K562 (cell line): Measurements from ENCODE around the gene XIRP1. TPM values are rescaled to one million over a fixed set of nuclear protein-coding genes. Genes with fewer than 3 reads are reported as not detected.

ENCODE experiments used
- ATAC-seq: fragments of 200-7000 bp; cut with Tn5 transposase; 3 replicates; pipeline ENCODE4 v1.9.1; 2020; ENCODE audit warnings: moderate library complexity
- BruUV-seq: library from RNA; stranded (reverse); fragments of 400-500 nt; replicated peaks from 2 replicates; lab custom pipeline; 2021; lab: Mats Ljungman, UMichigan
- CTCF ChIA-PET: fragments of 300-600 bp; formaldehyde crosslinking; extraction: SDS; loops from one replicate; lab custom pipeline; 2021; ENCODE audit warnings: low intra/inter-chr PET ratio; lab: Yijun Ruan, JAX
- POLR2A ChIA-PET: fragments of 300-600, 350-650 bp; sonication (Branson Sonifier 250); formaldehyde crosslinking; extraction: SDS; loops from one replicate; lab custom pipeline; 2021; ENCODE audit warnings: antibody characterized with exemption, inconsistent platforms; lab: Yijun Ruan, JAX
- DNase-seq, 4 experiments: peaks; one replicate each; pipeline versions ENCODE4 v3.0.0 to v3.0.0-alpha.2; 2011 to 2018; ENCODE audit warnings: low spot score in 3 of 4, mixed read lengths in 3 of 4; ENCODE audit errors: extremely low read depth in 1 of 4
- FAIRE-seq: peaks from 2 replicates; lab custom pipeline; 2011; peaks lifted over from hg19 to GRCh38; lab: Jason Lieb, UNC
- H2AFZ ChIP-seq: 2 replicates; pipeline ENCODE4 v1.6.0; 2011; ENCODE audit warnings: low read depth, low read length, control low read depth, inconsistent platforms
- H3K27ac ChIP-seq: fragments of 200-600 bp; 3 replicates; pipeline ENCODE4 v1.8.0; 2011; ENCODE audit warnings: low read depth, mild to moderate bottlenecking, control low read depth, inconsistent platforms, low read length, moderate library complexity, mixed read lengths; ENCODE audit errors: extremely low read depth
- H3K27me3 ChIP-seq, 2 experiments: fragments of 300-600 bp in 1 of 2; 2 replicates in 1 of 2; 3 replicates in 1 of 2; pipeline versions ENCODE4 v1.6.0 to v1.8.0; 2011; ENCODE audit warnings: inconsistent platforms in 2 of 2, low read length in 2 of 2, mild to moderate bottlenecking in 1 of 2, mixed read lengths in 1 of 2, moderate library complexity in 1 of 2; ENCODE audit not compliant: control insufficient read depth in 2 of 2, insufficient read depth in 2 of 2
- H3K36me3 ChIP-seq: fragments of 300-600 bp; 3 replicates; pipeline ENCODE4 v1.8.0; 2011; ENCODE audit warnings: mild to moderate bottlenecking, low read length, inconsistent platforms; ENCODE audit not compliant: control insufficient read depth, insufficient read depth
- H3K4me1 ChIP-seq, 2 experiments: fragments of 200-600 bp in 1 of 2; replicated peaks in 1 of 2; 2 replicates in 1 of 2; 3 replicates in 1 of 2; pipeline versions ENCODE4 v1.5.1 to v1.8.0; 2011; ENCODE audit warnings: inconsistent platforms in 2 of 2, low read length in 2 of 2, mild to moderate bottlenecking in 1 of 2, mixed read lengths in 1 of 2, moderate library complexity in 1 of 2; ENCODE audit not compliant: control insufficient read depth in 2 of 2, insufficient read depth in 2 of 2
- H3K4me2 ChIP-seq: 2 replicates; pipeline ENCODE4 v1.6.1; 2011; ENCODE audit warnings: low read length, control low read depth, inconsistent platforms, mixed read lengths; ENCODE audit not compliant: insufficient read depth
- H3K4me3 ChIP-seq: fragments of 200-600 bp; sonication (generic), shearing (Covaris generic); 2 replicates; pipeline ENCODE4 v1.5.1; 2016; ENCODE audit warnings: control low read depth, inconsistent platforms
- H3K79me2 ChIP-seq: fragments of 200-600 bp; 3 replicates; pipeline ENCODE4 v1.8.0; 2011; ENCODE audit warnings: low read length, inconsistent platforms; ENCODE audit not compliant: control insufficient read depth, insufficient read depth
- H3K9ac ChIP-seq, 2 experiments: 2 replicates each; pipeline versions ENCODE4 v1.6.0 to v1.6.1; 2011; ENCODE audit warnings: low read depth in 2 of 2, low read length in 2 of 2, control low read depth in 1 of 2, inconsistent platforms in 1 of 2, mild to moderate bottlenecking in 1 of 2, mixed read lengths in 1 of 2; ENCODE audit not compliant: insufficient read depth in 1 of 2
- H3K9me1 ChIP-seq: one replicate; pipeline ENCODE4 v1.6.0; 2011; ENCODE audit warnings: inconsistent platforms, mild to moderate bottlenecking, low read length, moderate library complexity; ENCODE audit not compliant: control insufficient read depth, insufficient read depth
- H3K9me3 ChIP-seq: replicated peaks from 2 replicates; pipeline ENCODE4 v1.5.1; 2011; ENCODE audit warnings: low read depth, low read length, inconsistent platforms; ENCODE audit not compliant: control insufficient read depth, insufficient read depth
- H4K20me1 ChIP-seq: replicated peaks from 2 replicates; pipeline ENCODE4 v1.6.1; 2011; ENCODE audit warnings: low read length, inconsistent platforms, mixed read lengths; ENCODE audit not compliant: control insufficient read depth, insufficient read depth
- ARNT ChIP-seq, 2 experiments: fragments of 450-650 bp; IDR thresholded peaks; 2 replicates each; pipeline ENCODE4 v1.6.1; 2016; ENCODE audit warnings: mild to moderate bottlenecking in 1 of 2
- CBX3 ChIP-seq, 2 experiments: IDR thresholded peaks; 1 replicate in 1 of 2; 2 replicates in 1 of 2; pipeline ENCODE4 v1.6.1; 2012; ENCODE audit warnings: inconsistent platforms in 2 of 2, low read length in 2 of 2, borderline replicate concordance in 1 of 2, control low read depth in 1 of 2
- CREM ChIP-seq: IDR thresholded peaks from 2 replicates; pipeline ENCODE4 v1.6.1; 2014; ENCODE audit warnings: antibody characterized with exemption, low read depth
- E2F1 ChIP-seq: sonication (generic); formaldehyde crosslinking; IDR thresholded peaks from 2 replicates; pipeline ENCODE4 v1.8.1; 2023; ENCODE audit warnings: mild to moderate bottlenecking, missing genetic modification reagents, moderate library complexity
- EHMT2 ChIP-seq: fragments of 450-650 bp; IDR thresholded peaks from 2 replicates; pipeline ENCODE4 v1.6.1; 2018; ENCODE audit warnings: antibody characterized with exemption
- KDM2B ChIP-seq: fragments of 250-450 bp; sonication (Bioruptor Pico); IDR thresholded peaks from 2 replicates; pipeline ENCODE4 v1.8.0; 2021; ENCODE audit warnings: mild to moderate bottlenecking, moderate library complexity
- NCOR1 ChIP-seq: fragments of 450-650 bp; IDR thresholded peaks from 2 replicates; pipeline ENCODE4 v1.6.1; 2016; ENCODE audit warnings: mild to moderate bottlenecking, moderate library complexity
- NFYB ChIP-seq: IDR thresholded peaks from 2 replicates; pipeline ENCODE4 v1.6.1; 2011; ENCODE audit warnings: mild to moderate bottlenecking, moderate library complexity; ENCODE audit not compliant: insufficient read length; ENCODE audit errors: extremely low read depth
- PHB2 ChIP-seq: fragments of 450-650 bp; IDR thresholded peaks from 2 replicates; pipeline ENCODE4 v1.6.1; 2017; ENCODE audit warnings: low read depth
- RAD51 ChIP-seq: fragments of 450-650 bp; IDR thresholded peaks from 2 replicates; pipeline ENCODE4 v1.7.1; 2016; ENCODE audit warnings: low read depth, mild to moderate bottlenecking, borderline replicate concordance
- RBM25 ChIP-seq: fragments of 200-400 bp; formaldehyde crosslinking; IDR thresholded peaks from 2 replicates; pipeline ENCODE4 v1.6.1; 2018; ENCODE audit warnings: low read length, low read depth, moderate library complexity; ENCODE audit not compliant: severe bottlenecking
- THRB ChIP-seq: fragments of 450-650 bp; formaldehyde crosslinking; conservative IDR thresholded peaks from 2 replicates; pipeline ENCODE4 v1.4.0; 2022; ENCODE audit warnings: mild to moderate bottlenecking, missing genetic modification characterization
- UBTF ChIP-seq, 2 experiments: IDR thresholded peaks; 2 replicates each; pipeline ENCODE4 v1.6.1; 2012; ENCODE audit warnings: improper control_type of control experiment in 2 of 2, low read depth in 2 of 2, low read length in 2 of 2, borderline replicate concordance in 1 of 2
- VEZF1 ChIP-seq: fragments of 200-800 bp; sonication (Bioruptor generic); IDR thresholded peaks from 2 replicates; pipeline ENCODE4 v1.6.1; 2017; ENCODE audit warnings: missing genetic modification characterization, missing compliant biosample characterization
- ZNF589 ChIP-seq: fragments of 200-800 bp; sonication (Bioruptor generic); IDR thresholded peaks from 2 replicates; pipeline ENCODE4 v1.6.1; 2016; ENCODE audit warnings: low read depth, missing genetic modification characterization, missing compliant biosample characterization
- ZNF764 ChIP-seq: fragments of 250-450 bp; sonication (Bioruptor Pico); IDR thresholded peaks from 2 replicates; pipeline ENCODE4 v1.4.0; 2020; ENCODE audit warnings: low read depth, mild to moderate bottlenecking, moderate library complexity
- ZZZ3 ChIP-seq: fragments of 450-650 bp; IDR thresholded peaks from 2 replicates; pipeline ENCODE4 v1.6.1; 2016; ENCODE audit warnings: antibody characterized with exemption, mild to moderate bottlenecking, moderate library complexity
- WGBS: fragments of 100-300 bp; shearing (Covaris generic); methylation state at CpG from one replicate; pipeline ENCODE4 v1.1.6; 2016; ENCODE audit warnings: low coverage, mixed read lengths; ENCODE audit not compliant: insufficient coverage; ENCODE audit errors: missing lambda C conversion rate; 5-methylcytosine and 5-hydroxymethylcytosine counted together
- in situ Hi-C: fragments of 300-500 bp; cut with MboI; formaldehyde crosslinking; loops from 4 replicates; pipeline ENCODE4 v1.15.0; 2018; ENCODE audit warnings: inconsistent platforms, mixed read lengths
- intact Hi-C: fragments of 100-400 bp; cut with micrococcal nuclease; formaldehyde crosslinking; loops from 2 replicates; pipeline ENCODE4 v1.14.2; 2022
- polyA plus RNA-seq, 8 experiments: library from polyadenylated mRNA; depleted of rRNA in 4 of 8; stranded (reverse) in 5 of 8; unstranded in 3 of 8; fragments of >200 nt; fragmentation: Nextera tagmentation in 2 of 8; fragmentation: Illumina TruSeq in 1 of 8; extraction: Ambion mirVana in 2 of 8; extraction: Trizol in 1 of 8; gene quantifications; 2 replicates each; pipeline versions ENCODE4 v1.2.1 to v1.2.3, GENCODE V29; 2011 to 2014; ENCODE audit warnings: inconsistent platforms in 1 of 8, missing spikeins in 1 of 8
- total RNA-seq, 7 experiments: library from RNA; depleted of rRNA in 6 of 7; stranded (reverse); fragments of >200 nt in 6 of 7; fragmentation: Illumina TruSeq in 2 of 7; extraction: Trizol in 2 of 7; gene quantifications; 2 replicates each; pipeline versions ENCODE4 v1.2.1 to v1.2.3, GENCODE V29; 2011 to 2021; ENCODE audit warnings: low replicate concordance in 1 of 7

Gene XIRP1
- total and polyA plus RNA-seq, 9 of the 15 experiments (the other 6 are each of a cell fraction or from before 2014, with no cell fraction given), result 0.03 to 0.27 (median 0.08) TPM; not detected in 3

GRCh38 chr3:39189959-39190269 is 2.5 kb downstream of the XIRP1 start:
- DNase-seq (peak; percentile 79 to 86 (median 80)), ATAC-seq (peak; percentile 85), FAIRE-seq (peak; percentile 100)
- no peaks in the 10 kb centered on the region for H3K9me3 ChIP-seq
- H3K79me2 ChIP-seq, result no peaks in the 10 kb centered on the region
- 8% methylated on average over 5 of the region's 5 CpGs for WGBS
- H4K20me1 ChIP-seq, result no peaks in the 10 kb centered on the region
- H3K4me3 ChIP-seq, result no peak overlapping the region
- CTCF ChIA-PET, result interaction anchor here (0.7 to 2.9 kb wide), 9 partner anchors 12 to 188 kb away, joined by 3 to 63 read pairs (median 5); no protein-coding TSS in a partner anchor
- no peaks in the 10 kb centered on the region for H3K9me1 ChIP-seq
- H3K4me2 ChIP-seq, result no peak overlapping the region
- BruUV-seq, result no TSS peak
- H3K4me1 ChIP-seq, result peaks cover 0 to 26% of the 10 kb centered on the region in 2 experiments; a peak in 2 of 5 replicates
- peak overlapping the region; percentile 62 for H2AFZ ChIP-seq
- no peak overlapping the region for H3K9ac ChIP-seq
- intact Hi-C loops (loop anchor here (1.0 kb wide), 1 partner anchor 98 kb away; no protein-coding TSS in a partner anchor), in situ Hi-C loops (loop anchor here (5.0 kb wide), 2 partner anchors 63 to 97 kb away; no protein-coding TSS in a partner anchor)
- no peaks in the 10 kb centered on the region for H3K36me3 ChIP-seq
- H3K27me3 ChIP-seq, result peaks cover 11 to 23% of the 10 kb centered on the region in 2 experiments; a peak in 4 of 5 replicates
- no peak overlapping the region for H3K27ac ChIP-seq
- POLR2A ChIA-PET, result interaction anchor here (0.9 to 4.1 kb wide), 4 partner anchors 11 to 102 kb away, joined by 3 to 17 read pairs (median 9); no protein-coding TSS in a partner anchor
- TF ChIP-seq ZNF589 (peak; percentile 73; the same call in 1 of the 2 replicates), ZZZ3 (no peak), CBX3 (IDR thresholded peaks at IDR 0.05; ENCODE audit: borderline replicate concordance in 1 of 2, low read length in 2 of 2) (peak in 1 of 2 experiments; percentile 73; a peak in 1 of 3 replicates), KDM2B (CRISPR knock-in tag) (no peak), VEZF1 (CRISPR knock-in tag) (peak; percentile 24; the same call in 1 of the 2 replicates), THRB (no peak), RAD51 (no peak), UBTF (IDR thresholded peaks at IDR 0.05; ENCODE audit: borderline replicate concordance in 1 of 2, low read depth in 2 of 2, low read length in 2 of 2) (peak; percentile 54 to 77; a peak in 2 of 4 replicates), E2F1 (no peak), RBM25 (no peak), ZNF764 (CRISPR knock-in tag) (no peak), NCOR1 (no peak), CREM (0 out of 2 replicates have a peak, but pooled peaks have one; percentile 18), EHMT2 (0 out of 2 replicates have a peak, but pooled peaks have one; percentile 14), ARNT (IDR thresholded peaks at IDR 0.05) (no peak), NFYB (no peak), PHB2 (no peak)
